WTC11 (cell line): ENCODE data around the gene LAMC3. TPM values are rescaled to one million over a fixed set of nuclear protein-coding genes. Genes with fewer than 3 reads are reported as not detected.

ENCODE experiments used
- ATF1 ChIP-seq: sonication (generic); formaldehyde crosslinking; IDR thresholded peaks from 2 replicates; pipeline ENCODE4 v1.8.1; 2023; ENCODE audit warnings: mild to moderate bottlenecking, moderate library complexity, missing genetic modification reagents
- ATF2 ChIP-seq: sonication (generic); formaldehyde crosslinking; IDR thresholded peaks from 2 replicates; pipeline ENCODE4 v1.8.1; 2022; ENCODE audit warnings: low read depth, missing genetic modification reagents, borderline replicate concordance
- CDX4 ChIP-seq: fragments of 250-450 bp; sonication (Bioruptor Pico); IDR thresholded peaks from 2 replicates; pipeline ENCODE4 v1.9.0; 2021; ENCODE audit warnings: moderate library complexity, mild to moderate bottlenecking, inconsistent platforms, borderline replicate concordance
- E2F4 ChIP-seq: sonication (generic); formaldehyde crosslinking; IDR thresholded peaks from 2 replicates; pipeline ENCODE4 v1.8.1; 2022; ENCODE audit warnings: low read depth, mild to moderate bottlenecking, moderate library complexity, missing genetic modification reagents, borderline replicate concordance
- ERG ChIP-seq: fragments of 250-450 bp; sonication (Bioruptor Pico); IDR thresholded peaks from 2 replicates; pipeline ENCODE4 v1.8.0; 2021; ENCODE audit warnings: mild to moderate bottlenecking
- ESRRA ChIP-seq: sonication (generic); formaldehyde crosslinking; IDR thresholded peaks from 2 replicates; pipeline ENCODE4 v1.8.1; 2022; ENCODE audit warnings: mild to moderate bottlenecking, missing genetic modification reagents, borderline replicate concordance
- FOXK1 ChIP-seq: sonication (generic); formaldehyde crosslinking; IDR thresholded peaks from 2 replicates; pipeline ENCODE4 v1.8.0; 2022; ENCODE audit warnings: mild to moderate bottlenecking, moderate library complexity, missing genetic modification reagents
- FOXP4 ChIP-seq: sonication (generic); formaldehyde crosslinking; IDR thresholded peaks from 2 replicates; pipeline ENCODE4 v1.8.0; 2022; ENCODE audit warnings: mild to moderate bottlenecking, missing genetic modification reagents
- GABPB1 ChIP-seq: sonication (generic); formaldehyde crosslinking; IDR thresholded peaks from 2 replicates; pipeline ENCODE4 v1.8.1; 2023; ENCODE audit warnings: mild to moderate bottlenecking, missing genetic modification reagents
- HMGA2 ChIP-seq: fragments of 250-450 bp; sonication (Bioruptor Pico); IDR thresholded peaks from 2 replicates; pipeline ENCODE4 v1.4.0; 2021; ENCODE audit warnings: mild to moderate bottlenecking, moderate library complexity
- HMGXB4 ChIP-seq: sonication (generic); formaldehyde crosslinking; IDR thresholded peaks from 2 replicates; pipeline ENCODE4 v1.8.1; 2023; ENCODE audit warnings: mild to moderate bottlenecking, moderate library complexity, missing genetic modification reagents
- KAT7 ChIP-seq: sonication (generic); formaldehyde crosslinking; IDR thresholded peaks from 2 replicates; pipeline ENCODE4 v1.8.1; 2023; ENCODE audit warnings: missing genetic modification reagents, mild to moderate bottlenecking, borderline replicate concordance
- MAX ChIP-seq: sonication (generic); formaldehyde crosslinking; IDR thresholded peaks from 2 replicates; pipeline ENCODE4 v1.8.0; 2022; ENCODE audit warnings: mild to moderate bottlenecking, missing genetic modification reagents
- USF1 ChIP-seq: sonication (generic); formaldehyde crosslinking; IDR thresholded peaks from 2 replicates; pipeline ENCODE4 v1.8.0; 2022; ENCODE audit warnings: mild to moderate bottlenecking, missing genetic modification reagents
- ZBTB21 ChIP-seq: sonication (generic); formaldehyde crosslinking; IDR thresholded peaks from 2 replicates; pipeline ENCODE4 v1.8.1; 2023; ENCODE audit warnings: mild to moderate bottlenecking, missing genetic modification reagents, borderline replicate concordance
- ZNF121 ChIP-seq: sonication (generic); formaldehyde crosslinking; IDR thresholded peaks from 2 replicates; pipeline ENCODE4 v1.8.0; 2023; ENCODE audit warnings: missing genetic modification reagents
- ZNF317 ChIP-seq: sonication (generic); formaldehyde crosslinking; IDR thresholded peaks from 2 replicates; pipeline ENCODE4 v1.8.1; 2023; ENCODE audit warnings: low read depth, mild to moderate bottlenecking, moderate library complexity, missing genetic modification reagents, borderline replicate concordance
- ZNF396 ChIP-seq: fragments of 250-450 bp; sonication (Bioruptor Pico); IDR thresholded peaks from 2 replicates; pipeline ENCODE4 v1.8.0; 2021; ENCODE audit warnings: mild to moderate bottlenecking, moderate library complexity, borderline replicate concordance
- ZNF416 ChIP-seq: fragments of 250-450 bp; sonication (Bioruptor Pico); IDR thresholded peaks from 2 replicates; pipeline ENCODE4 v1.9.0; 2021; ENCODE audit warnings: mild to moderate bottlenecking, inconsistent platforms
- ZNF512 ChIP-seq: sonication (generic); formaldehyde crosslinking; IDR thresholded peaks from 2 replicates; pipeline ENCODE4 v1.8.1; 2022; ENCODE audit warnings: missing genetic modification reagents, borderline replicate concordance
- total RNA-seq: library from RNA; stranded (reverse); gene quantifications from 3 replicates; pipeline ENCODE4 v1.2.3, GENCODE V29; 2021

Gene LAMC3
- total RNA-seq, 1 experiment from 2014 or later = 50.9 TPM

GRCh38 chr9:130997925-130998596 is 10.9 kb upstream of the LAMC3 start (continued):
- 0 out of 2 replicates have a peak, but pooled peaks have one; percentile 47 for TF ChIP-seq FOXP4 (CRISPR knock-in tag)
- TF ChIP-seq KAT7 (CRISPR knock-in tag) = no peak
- TF ChIP-seq ESRRA (CRISPR knock-in tag) = no peak
- peak; percentile 73 for TF ChIP-seq ZNF121 (CRISPR knock-in tag)
- TF ChIP-seq ZNF416 (CRISPR knock-in tag) = no peak
- TF ChIP-seq ATF1 (CRISPR knock-in tag) = no peak
- no peak for TF ChIP-seq ERG (CRISPR knock-in tag)
- no peak for TF ChIP-seq ZNF396
- TF ChIP-seq ATF2 (CRISPR knock-in tag) = no peak
- no peak for TF ChIP-seq FOXK1 (CRISPR knock-in tag)
- no peak for TF ChIP-seq CDX4 (CRISPR knock-in tag)
- no peak for TF ChIP-seq HMGA2
- TF ChIP-seq ZNF317 (CRISPR knock-in tag) = no peak
- TF ChIP-seq GABPB1 (CRISPR knock-in tag) = no peak
- 0 out of 2 replicates have a peak, but pooled peaks have one; percentile 60 for TF ChIP-seq HMGXB4 (CRISPR knock-in tag)
- no peak for TF ChIP-seq USF1
- no peak for TF ChIP-seq ZBTB21 (CRISPR knock-in tag)
- no peak for TF ChIP-seq ZNF512 (CRISPR knock-in tag)
- TF ChIP-seq E2F4 (CRISPR knock-in tag) = no peak
- peak; percentile 79 for TF ChIP-seq MAX (CRISPR knock-in tag)
- TF ChIP-seq, all 79 proteins: peak for 8
